ENCODE data around the gene PLA2G2E.

DNA sequence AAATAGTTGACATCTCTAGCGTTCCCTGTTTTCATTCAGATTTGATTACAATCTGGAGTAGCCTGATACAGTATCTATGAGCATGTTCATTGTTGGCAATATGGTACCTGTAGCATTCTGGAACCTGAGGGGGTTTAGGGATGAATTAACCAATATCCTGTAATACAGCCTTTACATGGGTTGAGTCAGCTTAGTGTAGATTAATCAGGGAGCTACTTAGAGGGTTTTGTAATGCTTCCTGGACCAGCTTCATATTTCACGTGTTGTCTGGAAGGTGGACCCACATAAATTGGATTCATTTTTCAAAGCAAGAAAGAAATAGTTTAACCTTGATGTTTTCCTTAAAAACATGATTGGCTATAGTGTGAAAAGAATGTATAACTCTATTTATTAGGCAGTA, 37.6 kb downstream of the PLA2G2E start:
- no peak for TF ChIP-seq FOXM1 (IDR thresholded peaks at IDR 0.05; ENCODE audit: low read depth)
- TF ChIP-seq, protein P1, sequence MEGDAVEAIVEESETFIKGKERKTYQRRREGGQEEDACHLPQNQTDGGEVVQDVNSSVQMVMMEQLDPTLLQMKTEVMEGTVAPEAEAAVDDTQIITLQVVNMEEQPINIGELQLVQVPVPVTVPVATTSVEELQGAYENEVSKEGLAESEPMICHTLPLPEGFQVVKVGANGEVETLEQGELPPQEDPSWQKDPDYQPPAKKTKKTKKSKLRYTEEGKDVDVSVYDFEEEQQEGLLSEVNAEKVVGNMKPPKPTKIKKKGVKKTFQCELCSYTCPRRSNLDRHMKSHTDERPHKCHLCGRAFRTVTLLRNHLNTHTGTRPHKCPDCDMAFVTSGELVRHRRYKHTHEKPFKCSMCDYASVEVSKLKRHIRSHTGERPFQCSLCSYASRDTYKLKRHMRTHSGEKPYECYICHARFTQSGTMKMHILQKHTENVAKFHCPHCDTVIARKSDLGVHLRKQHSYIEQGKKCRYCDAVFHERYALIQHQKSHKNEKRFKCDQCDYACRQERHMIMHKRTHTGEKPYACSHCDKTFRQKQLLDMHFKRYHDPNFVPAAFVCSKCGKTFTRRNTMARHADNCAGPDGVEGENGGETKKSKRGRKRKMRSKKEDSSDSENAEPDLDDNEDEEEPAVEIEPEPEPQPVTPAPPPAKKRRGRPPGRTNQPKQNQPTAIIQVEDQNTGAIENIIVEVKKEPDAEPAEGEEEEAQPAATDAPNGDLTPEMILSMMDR (IDR thresholded peaks at IDR 0.05), result no peak

Measured in SK-N-SH (cell line).